ENCODE measurements around the gene SPRYD4. TPM values are rescaled to one million over a fixed set of nuclear protein-coding genes. Genes with fewer than 3 reads are reported as not detected.

The SPRYD4 gene
- total and polyA plus RNA-seq, 2 experiments from 2014 or later: 1.6 to 1.8 TPM

DNA sequence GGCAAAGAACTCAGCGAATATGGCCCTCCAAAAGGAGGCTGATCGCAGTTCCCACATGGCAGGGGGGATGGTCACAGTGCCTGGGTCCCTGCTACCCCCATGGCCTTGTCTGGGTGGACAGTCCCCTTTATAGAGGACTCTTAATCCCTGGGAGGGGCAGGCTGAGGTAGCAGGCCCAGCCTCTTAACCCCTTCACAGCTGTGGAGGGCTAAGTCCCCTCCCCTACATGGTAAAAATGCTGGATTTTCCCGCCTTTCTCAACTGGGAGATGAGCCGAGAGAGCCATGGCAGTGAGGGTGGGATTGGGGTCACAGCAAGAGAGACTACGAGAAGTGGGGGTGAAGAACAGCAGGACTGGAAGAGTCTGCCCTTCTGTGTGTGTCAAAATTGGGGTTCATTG lies 13.8 kb upstream of the SPRYD4 start, which contains the start of gene MIP:
Gene MIP (minus strand): TSS at position 101 of the 400 bp plus-strand sequence. CDS start 44 bp downstream, at position 57.
- H3K27me3 ChIP-seq (replicated peaks; ENCODE audit: insufficient read depth): no peaks in the 10 kb centered on the region
- H3K79me2 ChIP-seq (ENCODE audit: insufficient read depth): no peaks in the 10 kb centered on the region
- no peaks in the 10 kb centered on the region for H3K9me3 ChIP-seq (ENCODE audit: low read depth)
- H3K27ac ChIP-seq: no peak within 1 kb of the TSS
- no peak within 1 kb of the TSS for H2AFZ ChIP-seq
- no peak within 1 kb of the TSS for H3K4me2 ChIP-seq (ENCODE audit: unreplicated experiment)
- H3K4me1 ChIP-seq (ENCODE audit: insufficient read depth): peaks cover 3% of the 10 kb centered on the region; the same call in 1 of the 2 replicates
- 54 to 57% methylated on average over 5 of the region's 5 CpGs for WGBS, 2 experiments (ENCODE audit: low coverage in 1 of 2, low lambda C conversion rate in 2 of 2, missing lambda C conversion rate in 2 of 2)
- no peaks in the 10 kb centered on the region for H3K36me3 ChIP-seq (ENCODE audit: low read depth)
- H3K9ac ChIP-seq: no peak within 1 kb of the TSS
- H3K4me3 ChIP-seq: no peak within 1 kb of the TSS
- TF ChIP-seq EZH2phosphoT487 (IDR thresholded peaks at IDR 0.05; ENCODE audit: insufficient read depth, low read depth): no peak
- no peak for TF ChIP-seq EZH2 (IDR thresholded peaks at IDR 0.05; ENCODE audit: insufficient read depth, poor library complexity, severe bottlenecking)
- in situ Hi-C loops (cut with MboI): no loop called here
- no peak for DNase-seq
- H4K20me1 ChIP-seq (ENCODE audit: insufficient read depth): no peaks in the 10 kb centered on the region
- no peaks in the 10 kb centered on the region for H3K9me2 ChIP-seq (ENCODE audit: insufficient read depth)
- H3F3A ChIP-seq (ENCODE audit: insufficient read depth): 0 out of 2 replicates have a peak, but pooled peaks cover 3% of the 10 kb centered on the region

- no peaks in the 10 kb centered on the region for H3K79me2 ChIP-seq (ENCODE audit: insufficient read depth)
- WGBS, 2 experiments (ENCODE audit: low coverage in 1 of 2, low lambda C conversion rate in 2 of 2, missing lambda C conversion rate in 2 of 2): 65 to 71% methylated on average over 4 of the region's 4 CpGs
- no peaks in the 10 kb centered on the region for H4K20me1 ChIP-seq (ENCODE audit: insufficient read depth)
- no peak for DNase-seq
- in situ Hi-C loops (cut with MboI): no loop called here
- no peaks in the 10 kb centered on the region for H3K9me2 ChIP-seq (ENCODE audit: insufficient read depth)
- H3K36me3 ChIP-seq (ENCODE audit: low read depth): no peaks in the 10 kb centered on the region
- H3F3A ChIP-seq (ENCODE audit: insufficient read depth): peaks cover 8% of the 10 kb centered on the region; the same call in 1 of the 2 replicates
- no peaks in the 10 kb centered on the region for H3K27me3 ChIP-seq (replicated peaks; ENCODE audit: insufficient read depth)
- no peak overlapping the region for H3K27ac ChIP-seq
- 0 out of 2 replicates have a peak, but pooled peaks cover 3% of the 10 kb centered on the region for H3K4me1 ChIP-seq (ENCODE audit: insufficient read depth)
- H3K4me3 ChIP-seq: no peak overlapping the region
- H2AFZ ChIP-seq: no peak overlapping the region
- H3K4me2 ChIP-seq (ENCODE audit: unreplicated experiment): no peak overlapping the region
- no peak for TF ChIP-seq EZH2phosphoT487 (IDR thresholded peaks at IDR 0.05; ENCODE audit: insufficient read depth, low read depth)
- no peak for TF ChIP-seq EZH2 (IDR thresholded peaks at IDR 0.05; ENCODE audit: insufficient read depth, poor library complexity, severe bottlenecking)
- no peaks in the 10 kb centered on the region for H3K9me3 ChIP-seq (ENCODE audit: low read depth)
- H3K9ac ChIP-seq: no peak overlapping the region
Measured at GRCh38 chr12:56457817-56458216, 10.6 kb upstream of the SPRYD4 start.

GRCh38 chr12:56461235-56462159 lies 6.9 kb upstream of the SPRYD4 start:
- TF ChIP-seq EZH2 (IDR thresholded peaks at IDR 0.05; ENCODE audit: insufficient read depth, poor library complexity, severe bottlenecking): no peak
- TF ChIP-seq EZH2phosphoT487 (IDR thresholded peaks at IDR 0.05; ENCODE audit: insufficient read depth, low read depth): no peak
- Histone ChIP-seq H4K20me1 (ENCODE audit: insufficient read depth) (no peaks in the 10 kb centered on the region), H3K4me1 (ENCODE audit: insufficient read depth) (0 out of 2 replicates have a peak, but pooled peaks cover 3% of the 10 kb centered on the region), H3K9me3 (ENCODE audit: low read depth) (no peaks in the 10 kb centered on the region), H3F3A (ENCODE audit: insufficient read depth) (peaks cover 8% of the 10 kb centered on the region; the same call in 1 of the 2 replicates), H3K36me3 (ENCODE audit: low read depth) (no peaks in the 10 kb centered on the region), H3K9ac (no peak overlapping the region), H3K4me2 (ENCODE audit: unreplicated experiment) (no peak overlapping the region), H3K9me2 (ENCODE audit: insufficient read depth) (no peaks in the 10 kb centered on the region), H2AFZ (no peak overlapping the region), H3K27ac (no peak overlapping the region), H3K79me2 (ENCODE audit: insufficient read depth) (no peaks in the 10 kb centered on the region), H3K27me3 (replicated peaks; ENCODE audit: insufficient read depth) (no peaks in the 10 kb centered on the region), H3K4me3 (no peak overlapping the region)
- DNase-seq: peak; percentile 77
- in situ Hi-C loops (cut with MboI): no loop called here
- 81 to 82% methylated on average over 11 of the region's 11 CpGs for WGBS, 2 experiments (ENCODE audit: low coverage in 1 of 2, low lambda C conversion rate in 2 of 2, missing lambda C conversion rate in 2 of 2)

DNA sequence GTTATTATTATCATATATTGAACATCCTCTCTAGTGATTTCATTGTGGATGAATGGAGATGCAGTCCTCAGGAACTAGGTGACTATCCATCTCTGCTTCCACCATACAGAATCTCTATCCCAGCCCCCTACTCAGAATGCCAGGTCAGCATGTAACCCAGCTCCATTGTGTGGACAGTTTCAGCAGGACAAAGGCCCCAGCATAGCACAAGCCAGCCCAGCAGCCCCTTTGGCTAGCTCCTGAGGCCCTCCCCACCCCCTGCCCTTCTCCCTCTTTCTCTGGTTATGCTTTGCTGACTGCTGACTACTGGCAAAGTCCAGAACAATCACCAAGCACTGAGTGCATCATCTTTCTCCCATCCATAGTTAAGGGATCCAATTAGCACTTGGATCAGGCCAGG lies 5.8 kb upstream of the SPRYD4 start:
- Histone ChIP-seq H3K27me3 (replicated peaks; ENCODE audit: insufficient read depth) (no peaks in the 10 kb centered on the region), H3K9me2 (ENCODE audit: insufficient read depth) (no peaks in the 10 kb centered on the region), H3K4me3 (no peak overlapping the region), H3K4me1 (ENCODE audit: insufficient read depth) (0 out of 2 replicates have a peak, but pooled peaks cover 3% of the 10 kb centered on the region), H3K9me3 (ENCODE audit: low read depth) (no peaks in the 10 kb centered on the region), H3K36me3 (ENCODE audit: low read depth) (no peaks in the 10 kb centered on the region), H3K79me2 (ENCODE audit: insufficient read depth) (no peaks in the 10 kb centered on the region), H3K27ac (no peak overlapping the region), H3F3A (ENCODE audit: insufficient read depth) (peaks cover 8% of the 10 kb centered on the region; the same call in 1 of the 2 replicates), H2AFZ (no peak overlapping the region), H3K9ac (no peak overlapping the region), H3K4me2 (ENCODE audit: unreplicated experiment) (no peak overlapping the region), H4K20me1 (ENCODE audit: insufficient read depth) (no peaks in the 10 kb centered on the region)
- DNase-seq: no peak
- TF ChIP-seq EZH2 (IDR thresholded peaks at IDR 0.05; ENCODE audit: insufficient read depth, poor library complexity, severe bottlenecking) (no peak), EZH2phosphoT487 (IDR thresholded peaks at IDR 0.05; ENCODE audit: insufficient read depth, low read depth) (no peak)
- in situ Hi-C loops (cut with MboI): no loop called here
